GM23338 (cell line): ENCODE data around the gene TPCN2. TPM values are rescaled to one million over a fixed set of nuclear protein-coding genes. Genes with fewer than 3 reads are reported as not detected.

Experiments
- ATAC-seq: fragments of 200-7000 bp; cut with Tn5 transposase; 3 replicates; pipeline ENCODE4 v1.9.1; 2020
- DNase-seq: peaks from one replicate; pipeline ENCODE4 v3.0.0-alpha.2; 2015; ENCODE audit warnings: low spot score
- H2AFZ ChIP-seq: fragments of 200-600 bp; sonication (generic); 2 replicates; pipeline ENCODE4 v1.8.0; 2016; ENCODE audit warnings: antibody characterized with exemption, mild to moderate bottlenecking, moderate library complexity
- H3F3A ChIP-seq: fragments of 200-600 bp; sonication (generic); replicated peaks from 2 replicates; pipeline ENCODE4 v1.8.0; 2017; ENCODE audit warnings: antibody characterized with exemption, mixed run types, low read depth
- H3K27ac ChIP-seq: fragments of 200-600 bp; sonication (generic); 2 replicates; pipeline ENCODE4 v1.6.1; 2016; ENCODE audit warnings: low read depth
- H3K27me3 ChIP-seq: fragments of 200-600 bp; sonication (generic); 2 replicates; pipeline ENCODE4 v1.8.0; 2016; ENCODE audit warnings: mild to moderate bottlenecking, mixed run types, moderate library complexity; ENCODE audit not compliant: insufficient read depth
- H3K36me3 ChIP-seq: fragments of 200-600 bp; sonication (generic); 2 replicates; pipeline ENCODE4 v1.8.0; 2016; ENCODE audit warnings: mild to moderate bottlenecking; ENCODE audit not compliant: insufficient read depth
- H3K4me1 ChIP-seq: fragments of 200-600 bp; sonication (generic); 2 replicates; pipeline ENCODE4 v1.8.0; 2016; ENCODE audit warnings: mild to moderate bottlenecking, moderate library complexity; ENCODE audit not compliant: insufficient read depth
- H3K4me2 ChIP-seq: fragments of 200-600 bp; sonication (generic); 2 replicates; pipeline ENCODE4 v1.7.1; 2017; ENCODE audit warnings: mixed run types
- H3K4me3 ChIP-seq: fragments of 200-600 bp; sonication (generic); 2 replicates; pipeline ENCODE4 v1.6.1; 2016; ENCODE audit warnings: mixed run types
- H3K79me2 ChIP-seq: fragments of 200-600 bp; sonication (generic); replicated peaks from 2 replicates; pipeline ENCODE4 v1.8.0; 2017; ENCODE audit warnings: mild to moderate bottlenecking; ENCODE audit not compliant: insufficient read depth
- H3K9me2 ChIP-seq: fragments of 200-600 bp; sonication (generic); 2 replicates; pipeline ENCODE4 v1.8.0; 2017; ENCODE audit not compliant: insufficient read depth
- H4K20me1 ChIP-seq: fragments of 200-600 bp; sonication (generic); replicated peaks from 2 replicates; pipeline ENCODE4 v1.8.0; 2017; ENCODE audit warnings: mild to moderate bottlenecking; ENCODE audit not compliant: insufficient read depth
- H3K27ac Mint-ChIP-seq: 2 replicates; pipeline ENCODE4 v1.8.0; 2020; ENCODE audit warnings: inconsistent platforms, mild to moderate bottlenecking, moderate library complexity, mixed read lengths
- H3K27me3 Mint-ChIP-seq: 3 replicates; pipeline ENCODE4 v1.8.0; 2022; ENCODE audit warnings: low read depth, mild to moderate bottlenecking, moderate library complexity, mixed read lengths, inconsistent platforms; ENCODE audit not compliant: insufficient read depth, poor library complexity
- H3K36me3 Mint-ChIP-seq: 3 replicates; pipeline ENCODE4 v1.8.0; 2021; ENCODE audit warnings: low read depth, mild to moderate bottlenecking, inconsistent platforms, moderate library complexity, mixed read lengths
- H3K4me1 Mint-ChIP-seq: 3 replicates; pipeline ENCODE4 v1.8.0; 2020; ENCODE audit warnings: mild to moderate bottlenecking, inconsistent platforms, mixed read lengths
- H3K4me3 Mint-ChIP-seq: 3 replicates; pipeline ENCODE4 v1.8.0; 2021; ENCODE audit warnings: moderate library complexity, mild to moderate bottlenecking, inconsistent platforms, mixed read lengths
- H3K9me3 Mint-ChIP-seq: 3 replicates; pipeline ENCODE4 v1.8.0; 2020; ENCODE audit warnings: moderate library complexity, mild to moderate bottlenecking, inconsistent platforms, mixed read lengths
- CREB1 ChIP-seq: fragments of 250-450 bp; sonication (Bioruptor Pico); IDR thresholded peaks from 2 replicates; pipeline ENCODE4 v1.5.0; 2020; ENCODE audit warnings: low read depth, mild to moderate bottlenecking, moderate library complexity
- EZH2 ChIP-seq: fragments of 200-600 bp; sonication (generic); IDR thresholded peaks from one replicate; pipeline ENCODE4 v1.8.0; 2017; ENCODE audit warnings: antibody characterized with exemption, mild to moderate bottlenecking, low read depth; ENCODE audit not compliant: unreplicated experiment
- EZH2phosphoT487 ChIP-seq: fragments of 200-600 bp; sonication (generic); IDR thresholded peaks from one replicate; pipeline ENCODE4 v1.8.1; 2018; ENCODE audit warnings: antibody characterized with exemption; ENCODE audit not compliant: unreplicated experiment
- NANOG ChIP-seq: IDR thresholded peaks from 2 replicates; pipeline ENCODE4 v1.6.1; 2016; ENCODE audit warnings: antibody characterized with exemption, borderline replicate concordance
- POLR2AphosphoS5 ChIP-seq: IDR thresholded peaks from 2 replicates; pipeline ENCODE4 v1.6.1; 2016; ENCODE audit warnings: antibody characterized with exemption, low read depth
- ZNF114 ChIP-seq: fragments of 250-450 bp; sonication (Bioruptor Pico); IDR thresholded peaks from 2 replicates; pipeline ENCODE4 v1.5.0; 2020; ENCODE audit warnings: mild to moderate bottlenecking, moderate library complexity
- ZNF331 ChIP-seq: fragments of 250-450 bp; sonication (Bioruptor Pico); IDR thresholded peaks from 2 replicates; pipeline ENCODE4 v1.5.0; 2020; ENCODE audit warnings: low read depth, mild to moderate bottlenecking, moderate library complexity
- polyA plus RNA-seq: library from polyadenylated mRNA; unstranded; fragments of >200 nt; fragmentation: Nextera tagmentation; extraction: Ambion mirVana; gene quantifications from 2 replicates; pipeline ENCODE4 v1.2.1, GENCODE V29; 2016
- total RNA-seq: library from RNA; depleted of rRNA; stranded (reverse); fragments of >200 nt; shearing (Covaris generic); gene quantifications from 2 replicates; pipeline ENCODE4 v1.2.3, GENCODE V29; 2014
- TF ChIP-seq, protein P1 (sequence below): IDR thresholded peaks from 2 replicates; pipeline ENCODE4 v1.6.1; 2016; ENCODE audit warnings: antibody characterized with exemption
- TF ChIP-seq, protein P2 (sequence below): fragments of 250-450 bp; sonication (Bioruptor Pico); IDR thresholded peaks from 2 replicates; pipeline ENCODE4 v1.5.0; 2020; ENCODE audit warnings: mild to moderate bottlenecking, moderate library complexity
- TF ChIP-seq, protein P3 (sequence below), 2 experiments: fragments of 200-600 bp in 1 of 2; sonication (generic) in 1 of 2; conservative IDR thresholded peaks; 2 replicates each; pipeline versions ENCODE4 v1.5.1 to v1.6.1; 2016 to 2017; ENCODE audit warnings: antibody characterized with exemption in 2 of 2, low read depth in 2 of 2, mild to moderate bottlenecking in 2 of 2, moderate library complexity in 1 of 2

TPCN2 gene
- total and polyA plus RNA-seq, 2 experiments from 2014 or later = 5.8 to 14.7 TPM

DNA sequence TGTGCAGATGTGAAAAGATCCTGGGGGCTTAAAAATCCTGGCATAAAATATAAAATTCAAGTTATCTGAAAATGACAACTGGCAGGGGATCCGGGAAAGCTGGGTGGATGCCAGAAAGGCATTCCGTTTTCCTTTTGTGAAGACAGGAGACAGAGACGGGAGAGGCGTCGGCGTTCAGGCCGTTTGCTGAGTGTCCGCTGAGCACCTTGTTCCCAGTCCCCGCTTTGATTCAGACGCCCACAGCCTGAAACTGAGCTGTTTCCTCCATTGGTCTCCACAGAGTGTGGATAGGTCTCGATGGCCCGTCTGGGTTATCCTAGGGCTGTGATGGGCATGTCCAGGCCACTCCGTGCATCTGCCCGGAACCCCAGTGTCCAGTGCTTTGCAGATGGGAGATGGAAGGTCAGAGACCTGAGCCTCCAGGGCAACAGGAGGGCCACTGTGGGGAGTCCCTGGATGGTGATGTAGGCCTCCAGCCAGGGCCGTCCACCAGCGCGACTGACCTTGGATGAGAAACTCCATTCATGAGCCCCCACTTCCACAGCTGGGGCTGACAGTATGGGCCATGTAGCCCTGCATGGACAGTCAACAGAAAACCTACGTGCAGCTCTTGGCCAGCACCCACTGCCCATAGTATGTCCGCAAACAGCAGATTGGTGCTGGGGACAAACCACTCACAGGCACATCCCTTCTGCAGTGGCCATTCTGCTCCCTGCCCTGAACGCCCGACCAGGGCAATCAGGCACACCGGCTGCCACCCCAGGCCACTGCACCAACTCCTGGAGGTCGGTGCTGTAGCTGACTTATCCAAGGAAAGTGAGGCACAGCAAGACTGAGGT lies 47.3 kb upstream of the TPCN2 start (continued):
- TF ChIP-seq, protein P1, sequence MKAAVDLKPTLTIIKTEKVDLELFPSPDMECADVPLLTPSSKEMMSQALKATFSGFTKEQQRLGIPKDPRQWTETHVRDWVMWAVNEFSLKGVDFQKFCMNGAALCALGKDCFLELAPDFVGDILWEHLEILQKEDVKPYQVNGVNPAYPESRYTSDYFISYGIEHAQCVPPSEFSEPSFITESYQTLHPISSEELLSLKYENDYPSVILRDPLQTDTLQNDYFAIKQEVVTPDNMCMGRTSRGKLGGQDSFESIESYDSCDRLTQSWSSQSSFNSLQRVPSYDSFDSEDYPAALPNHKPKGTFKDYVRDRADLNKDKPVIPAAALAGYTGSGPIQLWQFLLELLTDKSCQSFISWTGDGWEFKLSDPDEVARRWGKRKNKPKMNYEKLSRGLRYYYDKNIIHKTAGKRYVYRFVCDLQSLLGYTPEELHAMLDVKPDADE = no peak
- TF ChIP-seq EZH2 = no peak
- TF ChIP-seq EZH2phosphoT487 = no peak

DNA sequence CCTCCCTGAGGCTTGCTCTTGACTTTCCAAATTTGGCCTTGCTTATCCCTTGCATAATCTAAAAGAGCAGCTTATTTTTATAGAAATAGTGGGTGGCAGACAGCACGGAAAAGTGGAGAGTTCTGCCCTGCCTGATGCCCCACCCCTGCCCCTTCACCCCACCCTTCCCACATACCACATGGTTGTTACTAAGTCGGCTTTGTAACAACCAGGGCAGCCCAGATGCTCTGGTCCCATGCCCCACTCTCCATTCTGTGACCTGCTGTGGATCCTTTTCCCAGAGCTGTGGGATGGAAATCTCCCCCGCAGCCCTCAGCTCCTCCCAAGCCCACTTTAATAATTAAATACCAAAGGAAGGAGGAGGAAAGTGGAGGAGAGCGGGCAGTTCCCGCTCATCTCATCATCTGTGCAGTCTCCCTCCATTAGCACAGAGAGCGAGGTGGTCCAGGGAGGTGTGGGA lies 46.6 kb upstream of the TPCN2 start:
- H3K27me3 ChIP-seq = no peaks in the 10 kb centered on the region
- H3K36me3 ChIP-seq = no peaks in the 10 kb centered on the region
- no peak overlapping the region for H3K27ac ChIP-seq
- no peak overlapping the region for H3K4me2 ChIP-seq
- H3K4me3 ChIP-seq = no peak overlapping the region
- no peak overlapping the region for H3K4me3 Mint-ChIP-seq
- no peaks in the 10 kb centered on the region for H3K79me2 ChIP-seq
- TF ChIP-seq NANOG = no peak
- TF ChIP-seq CREB1 (CRISPR knock-in tag) = no peak
- TF ChIP-seq, protein P2, sequence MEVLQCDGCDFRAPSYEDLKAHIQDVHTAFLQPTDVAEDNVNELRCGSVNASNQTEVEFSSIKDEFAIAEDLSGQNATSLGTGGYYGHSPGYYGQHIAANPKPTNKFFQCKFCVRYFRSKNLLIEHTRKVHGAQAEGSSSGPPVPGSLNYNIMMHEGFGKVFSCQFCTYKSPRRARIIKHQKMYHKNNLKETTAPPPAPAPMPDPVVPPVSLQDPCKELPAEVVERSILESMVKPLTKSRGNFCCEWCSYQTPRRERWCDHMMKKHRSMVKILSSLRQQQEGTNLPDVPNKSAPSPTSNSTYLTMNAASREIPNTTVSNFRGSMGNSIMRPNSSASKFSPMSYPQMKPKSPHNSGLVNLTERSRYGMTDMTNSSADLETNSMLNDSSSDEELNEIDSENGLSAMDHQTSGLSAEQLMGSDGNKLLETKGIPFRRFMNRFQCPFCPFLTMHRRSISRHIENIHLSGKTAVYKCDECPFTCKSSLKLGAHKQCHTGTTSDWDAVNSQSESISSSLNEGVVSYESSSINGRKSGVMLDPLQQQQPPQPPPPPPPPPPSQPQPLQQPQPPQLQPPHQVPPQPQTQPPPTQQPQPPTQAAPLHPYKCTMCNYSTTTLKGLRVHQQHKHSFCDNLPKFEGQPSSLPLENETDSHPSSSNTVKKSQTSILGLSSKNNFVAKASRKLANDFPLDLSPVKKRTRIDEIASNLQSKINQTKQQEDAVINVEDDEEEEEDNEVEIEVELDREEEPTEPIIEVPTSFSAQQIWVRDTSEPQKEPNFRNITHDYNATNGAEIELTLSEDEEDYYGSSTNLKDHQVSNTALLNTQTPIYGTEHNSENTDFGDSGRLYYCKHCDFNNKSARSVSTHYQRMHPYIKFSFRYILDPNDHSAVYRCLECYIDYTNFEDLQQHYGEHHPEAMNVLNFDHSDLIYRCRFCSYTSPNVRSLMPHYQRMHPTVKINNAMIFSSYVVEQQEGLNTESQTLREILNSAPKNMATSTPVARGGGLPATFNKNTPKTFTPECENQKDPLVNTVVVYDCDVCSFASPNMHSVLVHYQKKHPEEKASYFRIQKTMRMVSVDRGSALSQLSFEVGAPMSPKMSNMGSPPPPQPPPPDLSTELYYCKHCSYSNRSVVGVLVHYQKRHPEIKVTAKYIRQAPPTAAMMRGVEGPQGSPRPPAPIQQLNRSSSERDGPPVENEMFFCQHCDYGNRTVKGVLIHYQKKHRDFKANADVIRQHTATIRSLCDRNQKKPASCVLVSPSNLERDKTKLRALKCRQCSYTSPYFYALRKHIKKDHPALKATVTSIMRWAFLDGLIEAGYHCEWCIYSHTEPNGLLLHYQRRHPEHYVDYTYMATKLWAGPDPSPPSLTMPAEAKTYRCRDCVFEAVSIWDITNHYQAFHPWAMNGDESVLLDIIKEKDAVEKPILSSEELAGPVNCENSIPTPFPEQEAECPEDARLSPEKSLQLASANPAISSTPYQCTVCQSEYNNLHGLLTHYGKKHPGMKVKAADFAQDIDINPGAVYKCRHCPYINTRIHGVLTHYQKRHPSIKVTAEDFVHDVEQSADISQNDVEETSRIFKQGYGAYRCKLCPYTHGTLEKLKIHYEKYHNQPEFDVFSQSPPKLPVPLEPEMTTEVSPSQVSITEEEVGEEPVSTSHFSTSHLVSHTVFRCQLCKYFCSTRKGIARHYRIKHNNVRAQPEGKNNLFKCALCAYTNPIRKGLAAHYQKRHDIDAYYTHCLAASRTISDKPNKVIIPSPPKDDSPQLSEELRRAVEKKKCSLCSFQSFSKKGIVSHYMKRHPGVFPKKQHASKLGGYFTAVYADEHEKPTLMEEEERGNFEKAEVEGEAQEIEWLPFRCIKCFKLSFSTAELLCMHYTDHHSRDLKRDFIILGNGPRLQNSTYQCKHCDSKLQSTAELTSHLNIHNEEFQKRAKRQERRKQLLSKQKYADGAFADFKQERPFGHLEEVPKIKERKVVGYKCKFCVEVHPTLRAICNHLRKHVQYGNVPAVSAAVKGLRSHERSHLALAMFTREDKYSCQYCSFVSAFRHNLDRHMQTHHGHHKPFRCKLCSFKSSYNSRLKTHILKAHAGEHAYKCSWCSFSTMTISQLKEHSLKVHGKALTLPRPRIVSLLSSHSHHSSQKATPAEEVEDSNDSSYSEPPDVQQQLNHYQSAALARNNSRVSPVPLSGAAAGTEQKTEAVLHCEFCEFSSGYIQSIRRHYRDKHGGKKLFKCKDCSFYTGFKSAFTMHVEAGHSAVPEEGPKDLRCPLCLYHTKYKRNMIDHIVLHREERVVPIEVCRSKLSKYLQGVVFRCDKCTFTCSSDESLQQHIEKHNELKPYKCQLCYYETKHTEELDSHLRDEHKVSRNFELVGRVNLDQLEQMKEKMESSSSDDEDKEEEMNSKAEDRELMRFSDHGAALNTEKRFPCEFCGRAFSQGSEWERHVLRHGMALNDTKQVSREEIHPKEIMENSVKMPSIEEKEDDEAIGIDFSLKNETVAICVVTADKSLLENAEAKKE (CRISPR knock-in tag) = no peak
- TF ChIP-seq ZNF331 = no peak
- TF ChIP-seq, protein P1 = no peak
- TF ChIP-seq POLR2AphosphoS5 = no peak
- no peak for TF ChIP-seq ZNF114 (CRISPR knock-in tag)
- TF ChIP-seq EZH2 = no peak
- TF ChIP-seq, protein P3, sequence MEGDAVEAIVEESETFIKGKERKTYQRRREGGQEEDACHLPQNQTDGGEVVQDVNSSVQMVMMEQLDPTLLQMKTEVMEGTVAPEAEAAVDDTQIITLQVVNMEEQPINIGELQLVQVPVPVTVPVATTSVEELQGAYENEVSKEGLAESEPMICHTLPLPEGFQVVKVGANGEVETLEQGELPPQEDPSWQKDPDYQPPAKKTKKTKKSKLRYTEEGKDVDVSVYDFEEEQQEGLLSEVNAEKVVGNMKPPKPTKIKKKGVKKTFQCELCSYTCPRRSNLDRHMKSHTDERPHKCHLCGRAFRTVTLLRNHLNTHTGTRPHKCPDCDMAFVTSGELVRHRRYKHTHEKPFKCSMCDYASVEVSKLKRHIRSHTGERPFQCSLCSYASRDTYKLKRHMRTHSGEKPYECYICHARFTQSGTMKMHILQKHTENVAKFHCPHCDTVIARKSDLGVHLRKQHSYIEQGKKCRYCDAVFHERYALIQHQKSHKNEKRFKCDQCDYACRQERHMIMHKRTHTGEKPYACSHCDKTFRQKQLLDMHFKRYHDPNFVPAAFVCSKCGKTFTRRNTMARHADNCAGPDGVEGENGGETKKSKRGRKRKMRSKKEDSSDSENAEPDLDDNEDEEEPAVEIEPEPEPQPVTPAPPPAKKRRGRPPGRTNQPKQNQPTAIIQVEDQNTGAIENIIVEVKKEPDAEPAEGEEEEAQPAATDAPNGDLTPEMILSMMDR (conservative IDR thresholded peaks at IDR 0.05; ENCODE audit: low read depth in 2 of 2) = no peak
- no peaks in the 10 kb centered on the region for H3K9me3 Mint-ChIP-seq
- no peak overlapping the region for H3K27ac Mint-ChIP-seq
- H3K4me1 ChIP-seq = no peaks in the 10 kb centered on the region
- no peaks in the 10 kb centered on the region for H3K9me2 ChIP-seq
- H3F3A ChIP-seq = no peaks in the 10 kb centered on the region
- H3K36me3 Mint-ChIP-seq = peaks cover 3% of the 10 kb centered on the region; the same call in 1 of the 3 replicates
- no peaks in the 10 kb centered on the region for H4K20me1 ChIP-seq
- H3K4me1 Mint-ChIP-seq = peaks cover 5% of the 10 kb centered on the region; the same call in 2 of the 3 replicates
- ATAC-seq = no peak
- no peak for DNase-seq
- H2AFZ ChIP-seq = no peak overlapping the region
- H3K27me3 Mint-ChIP-seq = peaks cover 4% of the 10 kb centered on the region
